ENCODE data around the gene MMP23B. TPM values are rescaled to one million over a fixed set of nuclear protein-coding genes. Genes with fewer than 3 reads are reported as not detected.
A peak's percentile ranks its signal among the peaks of the same experiment; 100 is the strongest.

MMP23B gene
- total and polyA plus RNA-seq, 10 of the 15 experiments (the other 5 are each of a cell fraction or from before 2014, with no cell fraction given): 0.25 to 0.76 (median 0.34) TPM; not detected in 4

DNA sequence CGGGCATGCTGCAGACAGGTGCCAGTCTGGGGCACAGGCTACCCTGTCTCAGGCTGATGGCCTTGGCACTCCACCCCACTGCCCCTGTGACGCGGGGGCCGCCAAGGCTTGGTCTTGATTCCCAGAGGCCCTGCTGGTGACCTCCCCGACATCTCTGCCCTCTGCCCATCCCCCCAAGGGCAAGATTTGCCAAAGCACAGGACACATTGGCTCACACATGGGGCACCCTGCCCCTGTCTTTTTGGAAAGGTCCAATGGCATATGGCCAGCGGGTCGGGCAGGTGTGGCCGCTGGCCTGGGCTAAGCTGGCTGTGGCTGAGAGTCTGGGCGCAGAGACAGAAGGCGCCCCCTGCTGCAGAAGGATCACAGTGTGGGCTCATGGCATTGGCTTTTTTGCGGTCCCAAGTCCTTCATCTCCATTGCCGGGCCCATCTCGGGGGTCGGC lies 12.0 kb upstream of the MMP23B start:
- Histone ChIP-seq H3K36me3 (ENCODE audit: control insufficient read depth in 2 of 2, insufficient read depth in 2 of 2, low read length in 1 of 2) (no peaks in the 10 kb centered on the region), H3K4me3 (no peak overlapping the region), H3K27me3 (replicated peaks in 1 of 2; ENCODE audit: control insufficient read depth in 2 of 2, insufficient read depth in 2 of 2, low read length in 1 of 2) (no peaks in the 10 kb centered on the region; a peak in 1 of 4 replicates), H4K20me1 (ENCODE audit: control insufficient read depth, insufficient read depth) (no peaks in the 10 kb centered on the region), H3K9me3 (replicated peaks; ENCODE audit: control insufficient read depth, insufficient read depth, low read length) (no peaks in the 10 kb centered on the region), H3K79me2 (ENCODE audit: control insufficient read depth, insufficient read depth, low read length) (no peaks in the 10 kb centered on the region; the same call in 1 of the 2 replicates), H3K4me1 (ENCODE audit: control insufficient read depth, insufficient read depth, low read length) (peaks cover 7% of the 10 kb centered on the region; the same call in 1 of the 2 replicates), H3K9ac (ENCODE audit: control insufficient read depth, insufficient read depth, low read length) (no peak overlapping the region), H2AFZ (ENCODE audit: control insufficient read depth, low read depth, low read length) (no peak overlapping the region), H3K4me2 (ENCODE audit: control insufficient read depth, insufficient read depth) (no peak overlapping the region), H3K27ac (ENCODE audit: control insufficient read depth, insufficient read depth) (no peak overlapping the region)
- DNase-seq (ENCODE audit: low read depth, low spot score) (no peak), FAIRE-seq (no peak), ATAC-seq (no peak)
- CTCF ChIA-PET: no interaction called here
- SMC1A ChIA-PET (ENCODE audit: uncharacterized antibody, unreplicated experiment): no interaction called here
- intact Hi-C loops (cut with micrococcal nuclease; ENCODE audit: unreplicated experiment) (loop anchor here (5.0 kb wide), 1 partner anchor 48 kb away; the partner anchor contains the start of gene SSU72), in situ Hi-C loops (cut with MboI) (no loop called here)
- RAD21 ChIA-PET (ENCODE audit: unreplicated experiment): no interaction called here
- WGBS (ENCODE audit: insufficient coverage, insufficient replicate concordance, low lambda C conversion rate, missing lambda C conversion rate): 76% methylated on average over 14 of the region's 14 CpGs
- POLR2A ChIA-PET: no interaction called here
- no peak for TF ChIP-seq EED (IDR thresholded peaks at IDR 0.05; ENCODE audit: low read depth)
- peak; percentile 15; the same call in 1 of the 2 replicates for TF ChIP-seq SMC3 (IDR thresholded peaks at IDR 0.05; ENCODE audit: borderline replicate concordance, low read length)
- no peak for TF ChIP-seq NFYA (IDR thresholded peaks at IDR 0.05; ENCODE audit: borderline replicate concordance, low read depth, low read length)
- TF ChIP-seq RAD21 (IDR thresholded peaks at IDR 0.05; ENCODE audit: insufficient read depth, low read depth, low read length): 0 out of 2 replicates have a peak, but pooled peaks have one; percentile 27
- TF ChIP-seq, protein P1, sequence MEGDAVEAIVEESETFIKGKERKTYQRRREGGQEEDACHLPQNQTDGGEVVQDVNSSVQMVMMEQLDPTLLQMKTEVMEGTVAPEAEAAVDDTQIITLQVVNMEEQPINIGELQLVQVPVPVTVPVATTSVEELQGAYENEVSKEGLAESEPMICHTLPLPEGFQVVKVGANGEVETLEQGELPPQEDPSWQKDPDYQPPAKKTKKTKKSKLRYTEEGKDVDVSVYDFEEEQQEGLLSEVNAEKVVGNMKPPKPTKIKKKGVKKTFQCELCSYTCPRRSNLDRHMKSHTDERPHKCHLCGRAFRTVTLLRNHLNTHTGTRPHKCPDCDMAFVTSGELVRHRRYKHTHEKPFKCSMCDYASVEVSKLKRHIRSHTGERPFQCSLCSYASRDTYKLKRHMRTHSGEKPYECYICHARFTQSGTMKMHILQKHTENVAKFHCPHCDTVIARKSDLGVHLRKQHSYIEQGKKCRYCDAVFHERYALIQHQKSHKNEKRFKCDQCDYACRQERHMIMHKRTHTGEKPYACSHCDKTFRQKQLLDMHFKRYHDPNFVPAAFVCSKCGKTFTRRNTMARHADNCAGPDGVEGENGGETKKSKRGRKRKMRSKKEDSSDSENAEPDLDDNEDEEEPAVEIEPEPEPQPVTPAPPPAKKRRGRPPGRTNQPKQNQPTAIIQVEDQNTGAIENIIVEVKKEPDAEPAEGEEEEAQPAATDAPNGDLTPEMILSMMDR (IDR thresholded peaks at IDR 0.05 in 2 of 3, conservative IDR thresholded peaks at IDR 0.05 in 1 of 3; ENCODE audit: control insufficient read depth in 2 of 3, extremely low read depth in 1 of 3, insufficient read depth in 1 of 3, low read depth in 3 of 3, low read length in 3 of 3): peak; percentile 20 to 37 (median 29); a peak in 4 of 6 replicates
- BruUV-seq (replicated peaks): no TSS peak

Data from GM12878 (cell line).